ENCODE measurements around the gene EFCAB9.
A peak's percentile ranks its signal among the peaks of the same experiment; 100 is the strongest.
"Not testable (repeated sequence)": the region's sequence is repeated elsewhere in the genome, so short reads cannot be mapped to it uniquely, and the experiment has no call there.

The EFCAB9 gene

GRCh38 chr5:172193872-172194271, at the start of gene EFCAB9:
EFCAB9 (plus strand) TSS chr5:172194172; CDS start chr5:172194173, 1 bp downstream.
- DNase-seq (ENCODE audit: low read depth in 2 of 2): no peak

- no peak for DNase-seq (ENCODE audit: low read depth in 2 of 2)
These were observed 49.6 kb upstream of the EFCAB9 start for GRCh38 chr5:172144291-172144815.

- DNase-seq (ENCODE audit: low read depth in 2 of 2): no peak
These were observed 48.8 kb upstream of the EFCAB9 start for GRCh38 chr5:172144931-172145869.

- DNase-seq (ENCODE audit: low read depth in 2 of 2): no peak
These were observed 47.9 kb upstream of the EFCAB9 start for GRCh38 chr5:172145870-172146747.

GRCh38 chr5:172146748-172147092, 47.3 kb upstream of the EFCAB9 start:
- DNase-seq (ENCODE audit: low read depth in 2 of 2): no peak

GRCh38 chr5:172147857-172148256, 46.1 kb upstream of the EFCAB9 start:
- DNase-seq (ENCODE audit: low read depth in 2 of 2): no peak

- no peak for DNase-seq (ENCODE audit: low read depth in 2 of 2)
These were observed 45.6 kb upstream of the EFCAB9 start for GRCh38 chr5:172148381-172148780.

GRCh38 chr5:172149073-172149472, 44.9 kb upstream of the EFCAB9 start:
- no peak for DNase-seq (ENCODE audit: low read depth in 2 of 2)

GRCh38 chr5:172149481-172149880, 44.5 kb upstream of the EFCAB9 start:
- not testable (repeated sequence) for DNase-seq (ENCODE audit: low read depth in 2 of 2)

- DNase-seq (ENCODE audit: low read depth in 2 of 2): no peak
These were observed 43.2 kb upstream of the EFCAB9 start for GRCh38 chr5:172150514-172151425.

GRCh38 chr5:172151661-172152210, 42.2 kb upstream of the EFCAB9 start:
- DNase-seq (ENCODE audit: low read depth in 2 of 2): no peak

GRCh38 chr5:172153695-172154094, 40.3 kb upstream of the EFCAB9 start:
- DNase-seq (ENCODE audit: low read depth in 2 of 2): no peak

- not testable (repeated sequence) for DNase-seq (ENCODE audit: low read depth in 2 of 2)
These were observed 38.9 kb upstream of the EFCAB9 start for GRCh38 chr5:172155101-172155500.

- no peak for DNase-seq (ENCODE audit: low read depth in 2 of 2)
These were observed 37.4 kb upstream of the EFCAB9 start for GRCh38 chr5:172156541-172156994.

GRCh38 chr5:172159016-172159415, 35.0 kb upstream of the EFCAB9 start:
- DNase-seq (ENCODE audit: low read depth in 2 of 2): no peak

- DNase-seq (ENCODE audit: low read depth in 2 of 2): no peak
These were observed 33.5 kb upstream of the EFCAB9 start for GRCh38 chr5:172160506-172160905.

GRCh38 chr5:172162323-172162986, 31.5 kb upstream of the EFCAB9 start:
- peak in 1 of 2 experiments; percentile 20 for DNase-seq (ENCODE audit: low read depth in 2 of 2)

- no peak for DNase-seq (ENCODE audit: low read depth in 2 of 2)
These were observed 31.0 kb upstream of the EFCAB9 start for GRCh38 chr5:172162987-172163343.

- DNase-seq (ENCODE audit: low read depth in 2 of 2): no peak
These were observed 30.6 kb upstream of the EFCAB9 start for GRCh38 chr5:172163346-172163745.

GRCh38 chr5:172164769-172165212, 29.2 kb upstream of the EFCAB9 start:
- DNase-seq (ENCODE audit: low read depth in 2 of 2): no peak
